Measurements from ENCODE around the gene RCN2. TPM values are rescaled to one million over a fixed set of nuclear protein-coding genes. Genes with fewer than 3 reads are reported as not detected.

Gene RCN2
- total and polyA plus RNA-seq, 2 experiments from 2014 or later, result 170 to 327 TPM

DNA sequence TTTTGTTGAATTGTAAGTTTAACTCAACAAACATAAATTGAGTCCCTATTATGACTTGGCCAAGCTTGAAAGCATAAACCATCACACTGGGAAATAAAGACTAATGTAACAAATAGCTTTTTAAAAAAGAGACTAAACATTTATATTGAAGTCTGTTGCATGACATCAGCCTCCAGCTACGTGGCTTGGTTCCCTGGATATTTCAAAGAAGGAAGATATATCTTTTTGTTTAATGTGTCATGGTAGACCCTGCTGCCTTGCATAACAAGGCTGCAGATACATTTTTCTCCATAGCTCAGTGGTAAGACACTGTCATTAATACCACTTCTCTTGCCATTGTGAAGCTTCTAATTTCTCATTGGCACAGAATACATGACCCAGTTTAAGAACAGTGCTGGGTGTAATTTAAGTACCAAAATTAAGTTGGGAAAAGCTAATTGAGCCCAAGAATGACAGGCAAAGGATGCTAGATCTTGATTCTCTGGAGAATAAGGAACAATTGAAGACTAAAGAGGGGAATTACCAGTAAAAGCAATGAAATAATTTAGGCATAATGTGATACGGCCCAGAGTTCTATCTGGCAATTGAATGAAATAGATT, 14.0 kb downstream of the RCN2 start:
- H3F3A ChIP-seq (replicated peaks; ENCODE audit: low read depth), result no peaks in the 10 kb centered on the region
- no peak overlapping the region for H3K4me3 Mint-ChIP-seq
- H3K4me3 ChIP-seq, result no peak overlapping the region
- H3K27ac ChIP-seq (ENCODE audit: low read depth), result no peak overlapping the region
- no peaks in the 10 kb centered on the region for H3K27me3 ChIP-seq (ENCODE audit: insufficient read depth)
- H3K27me3 Mint-ChIP-seq (ENCODE audit: insufficient read depth, low read depth, poor library complexity), result no peaks in the 10 kb centered on the region
- no peak for DNase-seq (ENCODE audit: low spot score)
- H3K9me3 Mint-ChIP-seq, result no peaks in the 10 kb centered on the region
- no peak for ATAC-seq
- H3K27ac Mint-ChIP-seq, result peak overlapping the region; percentile 13; the same call in 1 of the 2 replicates
- peaks cover 27% of the 10 kb centered on the region for H3K79me2 ChIP-seq (replicated peaks; ENCODE audit: insufficient read depth)
- H4K20me1 ChIP-seq (replicated peaks; ENCODE audit: insufficient read depth), result peaks cover 13% of the 10 kb centered on the region; the same call in 1 of the 2 replicates
- H3K36me3 ChIP-seq (ENCODE audit: insufficient read depth), result peaks cover 45% of the 10 kb centered on the region
- no peak overlapping the region for H3K4me2 ChIP-seq
- no peak for TF ChIP-seq JUNB (IDR thresholded peaks at IDR 0.05; ENCODE audit: unreplicated experiment)
- TF ChIP-seq EZH2phosphoT487 (IDR thresholded peaks at IDR 0.05; ENCODE audit: unreplicated experiment), result no peak
- H2AFZ ChIP-seq, result no peak overlapping the region
- no peaks in the 10 kb centered on the region for H3K9me2 ChIP-seq (ENCODE audit: insufficient read depth)
- peaks cover 17% of the 10 kb centered on the region for H3K4me1 ChIP-seq (ENCODE audit: insufficient read depth)
- H3K4me1 Mint-ChIP-seq, result peaks cover 14% of the 10 kb centered on the region; the same call in 2 of the 3 replicates
- H3K36me3 Mint-ChIP-seq (ENCODE audit: low read depth), result peaks cover 67% of the 10 kb centered on the region

DNA sequence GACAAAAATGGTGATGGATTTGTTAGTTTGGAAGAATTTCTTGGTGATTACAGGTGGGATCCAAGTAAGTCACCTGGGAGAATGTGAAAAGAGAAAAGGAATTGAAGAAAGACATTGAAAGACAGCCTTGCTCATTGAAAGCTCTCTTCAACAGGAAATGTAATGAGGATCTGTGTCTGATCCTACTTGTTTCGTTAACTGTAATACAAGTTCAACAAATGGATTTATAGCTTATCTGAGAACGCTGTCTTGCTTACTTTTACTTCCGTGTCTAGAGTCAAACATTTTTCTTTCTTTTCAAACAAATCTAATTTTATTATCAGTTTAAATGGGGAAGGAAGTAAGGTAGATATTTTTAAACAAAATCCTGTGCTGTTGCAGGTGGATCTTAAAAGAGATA, 15.9 kb downstream of the RCN2 start:
- peaks cover 45% of the 10 kb centered on the region for H3K36me3 ChIP-seq (ENCODE audit: insufficient read depth)
- H3K4me1 ChIP-seq (ENCODE audit: insufficient read depth), result no peaks in the 10 kb centered on the region; the same call in 1 of the 2 replicates
- no peak overlapping the region for H3K27ac ChIP-seq (ENCODE audit: low read depth)
- peaks cover 27% of the 10 kb centered on the region for H3K79me2 ChIP-seq (replicated peaks; ENCODE audit: insufficient read depth)
- no peak overlapping the region for H3K27ac Mint-ChIP-seq
- H3K27me3 ChIP-seq (ENCODE audit: insufficient read depth), result no peaks in the 10 kb centered on the region
- no peaks in the 10 kb centered on the region for H3K9me3 Mint-ChIP-seq
- H4K20me1 ChIP-seq (replicated peaks; ENCODE audit: insufficient read depth), result peaks cover 17% of the 10 kb centered on the region; the same call in 1 of the 2 replicates
- H3K4me1 Mint-ChIP-seq, result no peaks in the 10 kb centered on the region
- no peak for ATAC-seq
- no peak for DNase-seq (ENCODE audit: low spot score)
- peaks cover 68% of the 10 kb centered on the region for H3K36me3 Mint-ChIP-seq (ENCODE audit: low read depth)
- no peak overlapping the region for H3K4me3 Mint-ChIP-seq
- H3K4me3 ChIP-seq, result no peak overlapping the region
- H3K9me2 ChIP-seq (ENCODE audit: insufficient read depth), result no peaks in the 10 kb centered on the region
- no peaks in the 10 kb centered on the region for H3K27me3 Mint-ChIP-seq (ENCODE audit: insufficient read depth, low read depth, poor library complexity)
- no peak overlapping the region for H3K4me2 ChIP-seq
- no peak overlapping the region for H2AFZ ChIP-seq
- H3F3A ChIP-seq (replicated peaks; ENCODE audit: low read depth), result no peaks in the 10 kb centered on the region
- no peak for TF ChIP-seq POLR2AphosphoS5 (IDR thresholded peaks at IDR 0.05; ENCODE audit: low read depth)
- TF ChIP-seq, protein P1, sequence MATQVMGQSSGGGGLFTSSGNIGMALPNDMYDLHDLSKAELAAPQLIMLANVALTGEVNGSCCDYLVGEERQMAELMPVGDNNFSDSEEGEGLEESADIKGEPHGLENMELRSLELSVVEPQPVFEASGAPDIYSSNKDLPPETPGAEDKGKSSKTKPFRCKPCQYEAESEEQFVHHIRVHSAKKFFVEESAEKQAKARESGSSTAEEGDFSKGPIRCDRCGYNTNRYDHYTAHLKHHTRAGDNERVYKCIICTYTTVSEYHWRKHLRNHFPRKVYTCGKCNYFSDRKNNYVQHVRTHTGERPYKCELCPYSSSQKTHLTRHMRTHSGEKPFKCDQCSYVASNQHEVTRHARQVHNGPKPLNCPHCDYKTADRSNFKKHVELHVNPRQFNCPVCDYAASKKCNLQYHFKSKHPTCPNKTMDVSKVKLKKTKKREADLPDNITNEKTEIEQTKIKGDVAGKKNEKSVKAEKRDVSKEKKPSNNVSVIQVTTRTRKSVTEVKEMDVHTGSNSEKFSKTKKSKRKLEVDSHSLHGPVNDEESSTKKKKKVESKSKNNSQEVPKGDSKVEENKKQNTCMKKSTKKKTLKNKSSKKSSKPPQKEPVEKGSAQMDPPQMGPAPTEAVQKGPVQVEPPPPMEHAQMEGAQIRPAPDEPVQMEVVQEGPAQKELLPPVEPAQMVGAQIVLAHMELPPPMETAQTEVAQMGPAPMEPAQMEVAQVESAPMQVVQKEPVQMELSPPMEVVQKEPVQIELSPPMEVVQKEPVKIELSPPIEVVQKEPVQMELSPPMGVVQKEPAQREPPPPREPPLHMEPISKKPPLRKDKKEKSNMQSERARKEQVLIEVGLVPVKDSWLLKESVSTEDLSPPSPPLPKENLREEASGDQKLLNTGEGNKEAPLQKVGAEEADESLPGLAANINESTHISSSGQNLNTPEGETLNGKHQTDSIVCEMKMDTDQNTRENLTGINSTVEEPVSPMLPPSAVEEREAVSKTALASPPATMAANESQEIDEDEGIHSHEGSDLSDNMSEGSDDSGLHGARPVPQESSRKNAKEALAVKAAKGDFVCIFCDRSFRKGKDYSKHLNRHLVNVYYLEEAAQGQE (IDR thresholded peaks at IDR 0.05; ENCODE audit: unreplicated experiment), result no peak
- TF ChIP-seq, protein P2, sequence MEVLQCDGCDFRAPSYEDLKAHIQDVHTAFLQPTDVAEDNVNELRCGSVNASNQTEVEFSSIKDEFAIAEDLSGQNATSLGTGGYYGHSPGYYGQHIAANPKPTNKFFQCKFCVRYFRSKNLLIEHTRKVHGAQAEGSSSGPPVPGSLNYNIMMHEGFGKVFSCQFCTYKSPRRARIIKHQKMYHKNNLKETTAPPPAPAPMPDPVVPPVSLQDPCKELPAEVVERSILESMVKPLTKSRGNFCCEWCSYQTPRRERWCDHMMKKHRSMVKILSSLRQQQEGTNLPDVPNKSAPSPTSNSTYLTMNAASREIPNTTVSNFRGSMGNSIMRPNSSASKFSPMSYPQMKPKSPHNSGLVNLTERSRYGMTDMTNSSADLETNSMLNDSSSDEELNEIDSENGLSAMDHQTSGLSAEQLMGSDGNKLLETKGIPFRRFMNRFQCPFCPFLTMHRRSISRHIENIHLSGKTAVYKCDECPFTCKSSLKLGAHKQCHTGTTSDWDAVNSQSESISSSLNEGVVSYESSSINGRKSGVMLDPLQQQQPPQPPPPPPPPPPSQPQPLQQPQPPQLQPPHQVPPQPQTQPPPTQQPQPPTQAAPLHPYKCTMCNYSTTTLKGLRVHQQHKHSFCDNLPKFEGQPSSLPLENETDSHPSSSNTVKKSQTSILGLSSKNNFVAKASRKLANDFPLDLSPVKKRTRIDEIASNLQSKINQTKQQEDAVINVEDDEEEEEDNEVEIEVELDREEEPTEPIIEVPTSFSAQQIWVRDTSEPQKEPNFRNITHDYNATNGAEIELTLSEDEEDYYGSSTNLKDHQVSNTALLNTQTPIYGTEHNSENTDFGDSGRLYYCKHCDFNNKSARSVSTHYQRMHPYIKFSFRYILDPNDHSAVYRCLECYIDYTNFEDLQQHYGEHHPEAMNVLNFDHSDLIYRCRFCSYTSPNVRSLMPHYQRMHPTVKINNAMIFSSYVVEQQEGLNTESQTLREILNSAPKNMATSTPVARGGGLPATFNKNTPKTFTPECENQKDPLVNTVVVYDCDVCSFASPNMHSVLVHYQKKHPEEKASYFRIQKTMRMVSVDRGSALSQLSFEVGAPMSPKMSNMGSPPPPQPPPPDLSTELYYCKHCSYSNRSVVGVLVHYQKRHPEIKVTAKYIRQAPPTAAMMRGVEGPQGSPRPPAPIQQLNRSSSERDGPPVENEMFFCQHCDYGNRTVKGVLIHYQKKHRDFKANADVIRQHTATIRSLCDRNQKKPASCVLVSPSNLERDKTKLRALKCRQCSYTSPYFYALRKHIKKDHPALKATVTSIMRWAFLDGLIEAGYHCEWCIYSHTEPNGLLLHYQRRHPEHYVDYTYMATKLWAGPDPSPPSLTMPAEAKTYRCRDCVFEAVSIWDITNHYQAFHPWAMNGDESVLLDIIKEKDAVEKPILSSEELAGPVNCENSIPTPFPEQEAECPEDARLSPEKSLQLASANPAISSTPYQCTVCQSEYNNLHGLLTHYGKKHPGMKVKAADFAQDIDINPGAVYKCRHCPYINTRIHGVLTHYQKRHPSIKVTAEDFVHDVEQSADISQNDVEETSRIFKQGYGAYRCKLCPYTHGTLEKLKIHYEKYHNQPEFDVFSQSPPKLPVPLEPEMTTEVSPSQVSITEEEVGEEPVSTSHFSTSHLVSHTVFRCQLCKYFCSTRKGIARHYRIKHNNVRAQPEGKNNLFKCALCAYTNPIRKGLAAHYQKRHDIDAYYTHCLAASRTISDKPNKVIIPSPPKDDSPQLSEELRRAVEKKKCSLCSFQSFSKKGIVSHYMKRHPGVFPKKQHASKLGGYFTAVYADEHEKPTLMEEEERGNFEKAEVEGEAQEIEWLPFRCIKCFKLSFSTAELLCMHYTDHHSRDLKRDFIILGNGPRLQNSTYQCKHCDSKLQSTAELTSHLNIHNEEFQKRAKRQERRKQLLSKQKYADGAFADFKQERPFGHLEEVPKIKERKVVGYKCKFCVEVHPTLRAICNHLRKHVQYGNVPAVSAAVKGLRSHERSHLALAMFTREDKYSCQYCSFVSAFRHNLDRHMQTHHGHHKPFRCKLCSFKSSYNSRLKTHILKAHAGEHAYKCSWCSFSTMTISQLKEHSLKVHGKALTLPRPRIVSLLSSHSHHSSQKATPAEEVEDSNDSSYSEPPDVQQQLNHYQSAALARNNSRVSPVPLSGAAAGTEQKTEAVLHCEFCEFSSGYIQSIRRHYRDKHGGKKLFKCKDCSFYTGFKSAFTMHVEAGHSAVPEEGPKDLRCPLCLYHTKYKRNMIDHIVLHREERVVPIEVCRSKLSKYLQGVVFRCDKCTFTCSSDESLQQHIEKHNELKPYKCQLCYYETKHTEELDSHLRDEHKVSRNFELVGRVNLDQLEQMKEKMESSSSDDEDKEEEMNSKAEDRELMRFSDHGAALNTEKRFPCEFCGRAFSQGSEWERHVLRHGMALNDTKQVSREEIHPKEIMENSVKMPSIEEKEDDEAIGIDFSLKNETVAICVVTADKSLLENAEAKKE (CRISPR knock-in tag; IDR thresholded peaks at IDR 0.05), result no peak
- TF ChIP-seq EZH2 (IDR thresholded peaks at IDR 0.05; ENCODE audit: low read depth, unreplicated experiment), result no peak
- TF ChIP-seq, protein P3, sequence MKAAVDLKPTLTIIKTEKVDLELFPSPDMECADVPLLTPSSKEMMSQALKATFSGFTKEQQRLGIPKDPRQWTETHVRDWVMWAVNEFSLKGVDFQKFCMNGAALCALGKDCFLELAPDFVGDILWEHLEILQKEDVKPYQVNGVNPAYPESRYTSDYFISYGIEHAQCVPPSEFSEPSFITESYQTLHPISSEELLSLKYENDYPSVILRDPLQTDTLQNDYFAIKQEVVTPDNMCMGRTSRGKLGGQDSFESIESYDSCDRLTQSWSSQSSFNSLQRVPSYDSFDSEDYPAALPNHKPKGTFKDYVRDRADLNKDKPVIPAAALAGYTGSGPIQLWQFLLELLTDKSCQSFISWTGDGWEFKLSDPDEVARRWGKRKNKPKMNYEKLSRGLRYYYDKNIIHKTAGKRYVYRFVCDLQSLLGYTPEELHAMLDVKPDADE (IDR thresholded peaks at IDR 0.05), result no peak
- TF ChIP-seq ZNF114 (CRISPR knock-in tag; IDR thresholded peaks at IDR 0.05), result no peak
- TF ChIP-seq STAT1 (IDR thresholded peaks at IDR 0.05; ENCODE audit: unreplicated experiment), result no peak
- no peak for TF ChIP-seq NANOG (IDR thresholded peaks at IDR 0.05; ENCODE audit: borderline replicate concordance)
- no peak for TF ChIP-seq JUNB (IDR thresholded peaks at IDR 0.05; ENCODE audit: unreplicated experiment)
